Body of pancreas (tissue), 4 donors: ENCODE results near the gene CST9. TPM values are rescaled to one million over a fixed set of nuclear protein-coding genes. Genes with fewer than 3 reads are reported as not detected.

Experiments
- ATAC-seq: fragments of 150-250 bp; one replicate; pipeline ENCODE4 v1.9.1; 2016
- DNase-seq, 4 donors: peaks; one replicate each; pipeline ENCODE4 v3.0.0-alpha.2; 2019
- H3K27ac ChIP-seq, 4 donors: fragments of 200-600 bp; sonication (generic); 1 replicate in 3 of 4; 2 replicates in 1 of 4; pipeline versions ENCODE4 v1.5.1 to v1.6.1; 2016 to 2019; ENCODE audit warnings: mild to moderate bottlenecking in 1 of 4, mixed read lengths in 1 of 4, moderate library complexity in 1 of 4
- H3K27me3 ChIP-seq, 2 donors: fragments of 200-600 bp; sonication (generic); one replicate each; pipeline ENCODE4 v1.6.0; 2016; ENCODE audit warnings: mild to moderate bottlenecking in 1 of 2
- H3K36me3 ChIP-seq, 2 donors: fragments of 200-600 bp; sonication (generic); replicated peaks in 1 of 2; 2 replicates each; pipeline ENCODE4 v1.5.1; 2016; ENCODE audit warnings: low read depth in 2 of 2; ENCODE audit not compliant: insufficient read depth in 1 of 2
- H3K4me1 ChIP-seq: fragments of 200-600 bp; sonication (generic); one replicate; pipeline ENCODE4 v1.6.0; 2016
- H3K4me3 ChIP-seq, 2 donors: fragments of 200-600 bp; sonication (generic); 1 replicate in 1 of 2; 2 replicates in 1 of 2; pipeline ENCODE4 v1.5.1; 2016 to 2019
- H3K9me3 ChIP-seq, 3 donors: fragments of 200-600 bp; sonication (generic); 1 replicate in 2 of 3; 2 replicates in 1 of 3; pipeline ENCODE4 v1.5.1; 2016
- POLR2A ChIP-seq, 3 donors: fragments of 450-650 bp; IDR thresholded peaks; one replicate each; pipeline ENCODE4 v1.6.1; 2016; ENCODE audit warnings: antibody characterized with exemption in 3 of 3, mild to moderate bottlenecking in 2 of 3
- WGBS, 2 donors: methylation state at CpG; one replicate each; pipeline ENCODE4 v1.1.5; 2017; 5-methylcytosine and 5-hydroxymethylcytosine counted together
- intact Hi-C: fragments of 100-400 bp; cut with DNase I; formaldehyde crosslinking; loops from one replicate; pipeline ENCODE4 v1.15.1; 2023
- total RNA-seq, 2 donors: library from RNA; depleted of rRNA; stranded (reverse); fragments of >200 nt; gene quantifications; one replicate each; pipeline ENCODE4 v1.1.0, GENCODE V29; 2016
- TF ChIP-seq, protein P1 (sequence below), 7 experiments: fragments of 450-650 bp in 4 of 7; fragments of 200-600 bp in 3 of 7; sonication (generic) in 3 of 7; IDR thresholded peaks; one replicate each; pipeline ENCODE4 v1.5.1; 2016 to 2019; ENCODE audit warnings: antibody characterized with exemption in 7 of 7

The CST9 gene
- total RNA-seq, 2 donors from 2014 or later, result 3.6 TPM; not detected in 1

DNA sequence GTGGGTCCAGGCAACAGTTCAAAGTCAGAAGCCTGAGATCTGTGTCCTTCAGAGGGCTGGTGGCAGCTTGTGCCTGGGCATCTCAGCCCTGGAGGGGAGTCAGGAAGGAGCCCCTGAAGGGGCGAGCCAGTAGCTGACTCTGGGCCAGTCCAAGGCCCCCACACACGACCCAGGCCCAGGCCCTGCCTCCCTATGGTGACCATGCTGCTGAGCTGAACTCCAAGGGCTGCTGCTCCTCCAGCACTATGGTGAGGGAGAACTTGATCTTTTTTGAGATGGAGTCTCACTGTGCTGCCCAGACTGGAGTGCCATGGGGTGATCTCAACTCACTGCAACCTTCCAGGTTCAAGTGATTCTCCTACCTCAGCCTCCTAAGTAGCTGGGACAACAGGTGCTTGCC lies 47.2 kb upstream of the CST9 start:
- H3K4me3 ChIP-seq, result no peak overlapping the region
- TF ChIP-seq, protein P1, sequence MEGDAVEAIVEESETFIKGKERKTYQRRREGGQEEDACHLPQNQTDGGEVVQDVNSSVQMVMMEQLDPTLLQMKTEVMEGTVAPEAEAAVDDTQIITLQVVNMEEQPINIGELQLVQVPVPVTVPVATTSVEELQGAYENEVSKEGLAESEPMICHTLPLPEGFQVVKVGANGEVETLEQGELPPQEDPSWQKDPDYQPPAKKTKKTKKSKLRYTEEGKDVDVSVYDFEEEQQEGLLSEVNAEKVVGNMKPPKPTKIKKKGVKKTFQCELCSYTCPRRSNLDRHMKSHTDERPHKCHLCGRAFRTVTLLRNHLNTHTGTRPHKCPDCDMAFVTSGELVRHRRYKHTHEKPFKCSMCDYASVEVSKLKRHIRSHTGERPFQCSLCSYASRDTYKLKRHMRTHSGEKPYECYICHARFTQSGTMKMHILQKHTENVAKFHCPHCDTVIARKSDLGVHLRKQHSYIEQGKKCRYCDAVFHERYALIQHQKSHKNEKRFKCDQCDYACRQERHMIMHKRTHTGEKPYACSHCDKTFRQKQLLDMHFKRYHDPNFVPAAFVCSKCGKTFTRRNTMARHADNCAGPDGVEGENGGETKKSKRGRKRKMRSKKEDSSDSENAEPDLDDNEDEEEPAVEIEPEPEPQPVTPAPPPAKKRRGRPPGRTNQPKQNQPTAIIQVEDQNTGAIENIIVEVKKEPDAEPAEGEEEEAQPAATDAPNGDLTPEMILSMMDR (IDR thresholded peaks at IDR 0.05), result no peak
- TF ChIP-seq POLR2A (IDR thresholded peaks at IDR 0.05), result no peak
- H3K4me1 ChIP-seq, result peaks cover 6% of the 10 kb centered on the region
- ATAC-seq, result no peak
- DNase-seq, result no peak
- 67 to 71% methylated on average over 2 of the region's 2 CpGs for WGBS, 2 donors
- H3K27ac ChIP-seq, result no peak overlapping the region
- intact Hi-C loops, result no loop called here
- H3K9me3 ChIP-seq, result no peaks in the 10 kb centered on the region
- H3K27me3 ChIP-seq, result no peaks in the 10 kb centered on the region
- H3K36me3 ChIP-seq, result no peaks in the 10 kb centered on the region

GRCh38 chr20:23652371-23652770 lies 46.7 kb upstream of the CST9 start:
- H3K9me3 ChIP-seq, result no peaks in the 10 kb centered on the region
- peaks cover 6% of the 10 kb centered on the region for H3K4me1 ChIP-seq
- no peak overlapping the region for H3K4me3 ChIP-seq
- TF ChIP-seq, protein P1 (IDR thresholded peaks at IDR 0.05), result no peak
- TF ChIP-seq POLR2A (IDR thresholded peaks at IDR 0.05), result no peak
- H3K27ac ChIP-seq, result no peak overlapping the region
- ATAC-seq, result no peak
- DNase-seq, result no peak
- intact Hi-C loops, result no loop called here
- no peaks in the 10 kb centered on the region for H3K27me3 ChIP-seq
- no peaks in the 10 kb centered on the region for H3K36me3 ChIP-seq

DNA sequence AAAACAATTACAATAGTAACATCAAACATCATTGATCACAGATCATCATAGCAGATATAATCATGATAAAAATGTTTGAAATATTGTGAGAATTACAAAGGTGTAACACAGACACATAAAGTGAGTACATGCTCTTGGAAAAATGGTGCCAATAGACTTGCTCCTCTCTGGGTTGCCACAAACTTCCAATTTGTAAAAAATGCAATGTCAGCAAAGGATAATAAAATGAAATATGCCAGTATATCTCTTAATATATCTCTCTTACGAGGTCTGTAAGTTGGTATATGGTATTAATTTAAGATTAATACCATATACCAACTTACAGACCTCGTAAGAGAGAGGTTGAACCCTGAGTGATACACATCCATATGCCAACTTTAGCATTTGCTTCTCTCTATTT lies 45.4 kb upstream of the CST9 start:
- no peaks in the 10 kb centered on the region for H3K9me3 ChIP-seq
- DNase-seq (no peak), ATAC-seq (no peak)
- H3K4me3 ChIP-seq, result no peak overlapping the region
- intact Hi-C loops, result no loop called here
- H3K36me3 ChIP-seq, result no peaks in the 10 kb centered on the region
- peaks cover 4% of the 10 kb centered on the region for H3K4me1 ChIP-seq
- TF ChIP-seq, protein P1 (IDR thresholded peaks at IDR 0.05), result no peak
- TF ChIP-seq POLR2A (IDR thresholded peaks at IDR 0.05), result no peak
- H3K27ac ChIP-seq, result no peak overlapping the region
- H3K27me3 ChIP-seq, result no peaks in the 10 kb centered on the region
- 78 to 85% methylated on average over 2 of the region's 2 CpGs for WGBS, 2 donors

- Histone ChIP-seq H3K9me3 (no peaks in the 10 kb centered on the region), H3K27me3 (no peaks in the 10 kb centered on the region), H3K36me3 (no peaks in the 10 kb centered on the region), H3K27ac (no peak overlapping the region), H3K4me3 (no peak overlapping the region), H3K4me1 (no peaks in the 10 kb centered on the region)
- no peak for ATAC-seq
- WGBS, 2 donors, result 74 to 92% methylated on average over 1 of the region's 1 CpG
- DNase-seq, result no peak
- TF ChIP-seq POLR2A (IDR thresholded peaks at IDR 0.05), result no peak
- TF ChIP-seq, protein P1 (IDR thresholded peaks at IDR 0.05), result no peak
- intact Hi-C loops, result no loop called here
Observed at GRCh38 chr20:23649830-23650417, 44.2 kb upstream of the CST9 start.

- Histone ChIP-seq H3K4me3 (no peak overlapping the region), H3K27ac (no peak overlapping the region), H3K27me3 (no peaks in the 10 kb centered on the region), H3K4me1 (no peaks in the 10 kb centered on the region), H3K9me3 (no peaks in the 10 kb centered on the region), H3K36me3 (no peaks in the 10 kb centered on the region)
- ATAC-seq (no peak), DNase-seq (no peak)
- TF ChIP-seq, protein P1 (IDR thresholded peaks at IDR 0.05), result no peak
- no peak for TF ChIP-seq POLR2A (IDR thresholded peaks at IDR 0.05)
- 77 to 87% methylated on average over 2 of the region's 2 CpGs for WGBS, 2 donors
- intact Hi-C loops, result no loop called here
Observed at GRCh38 chr20:23649242-23649641, 43.5 kb upstream of the CST9 start.
